GM19043 (cell line): ENCODE results near the gene P3H3.

Source experiments
- ATAC-seq: cut with Tn5 transposase; IDR thresholded peaks from one replicate; pipeline ENCODE4 v1.9.1; 2021; ENCODE audit warnings: low read depth; ENCODE audit not compliant: unreplicated experiment

The P3H3 gene

GRCh38 chr12:6799147-6799546, 29.1 kb upstream of the P3H3 start:
- no peak for ATAC-seq

- no peak for ATAC-seq
Measured at GRCh38 chr12:6807170-6807569, 21.0 kb upstream of the P3H3 start.

GRCh38 chr12:6809056-6809455, 19.2 kb upstream of the P3H3 start:
- no peak for ATAC-seq

GRCh38 chr12:6810758-6811157, 17.4 kb upstream of the P3H3 start:
- no peak for ATAC-seq

GRCh38 chr12:6813363-6813762, 14.8 kb upstream of the P3H3 start:
- no peak for ATAC-seq

- no peak for ATAC-seq
Measured at GRCh38 chr12:6816598-6816997, 11.6 kb upstream of the P3H3 start.

GRCh38 chr12:6817098-6817497, 11.1 kb upstream of the P3H3 start:
- no peak for ATAC-seq

- ATAC-seq = no peak
Measured at GRCh38 chr12:6817662-6818157, 10.5 kb upstream of the P3H3 start.

- ATAC-seq = no peak
Measured at GRCh38 chr12:6818222-6818621, 10.0 kb upstream of the P3H3 start.

GRCh38 chr12:6818645-6819044, 9.6 kb upstream of the P3H3 start:
- ATAC-seq = no peak

GRCh38 chr12:6819106-6820030, 8.8 kb upstream of the P3H3 start:
- no peak for ATAC-seq

GRCh38 chr12:6820166-6820565, 8.0 kb upstream of the P3H3 start:
- no peak for ATAC-seq

GRCh38 chr12:6821591-6822425, 6.4 kb upstream of the P3H3 start, which contains the start of gene GPR162:
Gene GPR162 (plus strand): TSS chr12:6821821. CDS start chr12:6823899, 2,078 bp downstream.
- ATAC-seq = no peak

- no peak for ATAC-seq
Measured at GRCh38 chr12:6822426-6823135, 5.6 kb upstream of the P3H3 start.

- ATAC-seq = no peak
Measured at GRCh38 chr12:6823182-6824084, 4.8 kb upstream of the P3H3 start.

GRCh38 chr12:6824085-6824775, 4.0 kb upstream of the P3H3 start:
- ATAC-seq = no peak

- no peak for ATAC-seq
Measured at GRCh38 chr12:6824901-6825381, 3.3 kb upstream of the P3H3 start.

GRCh38 chr12:6825398-6826124, 2.6 kb upstream of the P3H3 start:
- no peak for ATAC-seq
